ENCODE results near the gene RBPJL.

Gene RBPJL

GRCh38 chr20:45308117-45308778 is 1.6 kb downstream of the RBPJL start, which contains the start of gene MATN4:
TSS of gene MATN4 (minus strand) at chr20:45308299. CDS start at chr20:45305582, 2,717 bp downstream.
- H3K4me2 ChIP-seq (ENCODE audit: low read depth, low read length) = no peak within 1 kb of the TSS
- H3K9me3 ChIP-seq (replicated peaks; ENCODE audit: insufficient read depth, low read length) = no peaks in the 10 kb centered on the region
- H4K20me1 ChIP-seq (ENCODE audit: insufficient read depth, low read length) = no peaks in the 10 kb centered on the region
- no peak within 1 kb of the TSS for H3K9ac ChIP-seq (ENCODE audit: low read length)
- H3K27me3 ChIP-seq (replicated peaks; ENCODE audit: insufficient read depth, low read length) = peaks cover 4% of the 10 kb centered on the region; the same call in 1 of the 2 replicates
- TF ChIP-seq EZH2 (optimal IDR thresholded peaks at IDR 0.05; ENCODE audit: low read depth, low read length) = no peak
- no peak for TF ChIP-seq EZH2phosphoT487 (IDR thresholded peaks at IDR 0.05; ENCODE audit: low read length)
- no peak for TF ChIP-seq CTCF (IDR thresholded peaks at IDR 0.05; ENCODE audit: low read length)
- no peak for DNase-seq
- H2AFZ ChIP-seq (ENCODE audit: low read length) = no peak within 1 kb of the TSS
- H3K36me3 ChIP-seq (replicated peaks; ENCODE audit: insufficient read depth, low read length) = no peaks in the 10 kb centered on the region
- H3K79me2 ChIP-seq (ENCODE audit: low read length) = no peaks in the 10 kb centered on the region
- H3K4me1 ChIP-seq (ENCODE audit: low read length) = no peaks in the 10 kb centered on the region
- no peak within 1 kb of the TSS for H3K4me3 ChIP-seq (ENCODE audit: low read length)
- no peaks in the 10 kb centered on the region for H3F3A ChIP-seq (ENCODE audit: insufficient read depth, low read length)
- no peak within 1 kb of the TSS for H3K27ac ChIP-seq (ENCODE audit: low read length)
- H3K9me2 ChIP-seq (replicated peaks; ENCODE audit: insufficient read depth, low read length) = no peaks in the 10 kb centered on the region

GRCh38 chr20:45309075-45309474 is 2.4 kb downstream of the RBPJL start:
- TF ChIP-seq EZH2phosphoT487 (IDR thresholded peaks at IDR 0.05; ENCODE audit: low read length) = no peak
- no peak for TF ChIP-seq EZH2 (optimal IDR thresholded peaks at IDR 0.05; ENCODE audit: low read depth, low read length)
- no peak for TF ChIP-seq CTCF (IDR thresholded peaks at IDR 0.05; ENCODE audit: low read length)
- no peaks in the 10 kb centered on the region for H4K20me1 ChIP-seq (ENCODE audit: insufficient read depth, low read length)
- DNase-seq = no peak
- no peaks in the 10 kb centered on the region for H3K4me1 ChIP-seq (ENCODE audit: low read length)
- peaks cover 4% of the 10 kb centered on the region; the same call in 1 of the 2 replicates for H3K27me3 ChIP-seq (replicated peaks; ENCODE audit: insufficient read depth, low read length)
- no peaks in the 10 kb centered on the region for H3K36me3 ChIP-seq (replicated peaks; ENCODE audit: insufficient read depth, low read length)
- H3F3A ChIP-seq (ENCODE audit: insufficient read depth, low read length) = no peaks in the 10 kb centered on the region
- H3K4me3 ChIP-seq (ENCODE audit: low read length) = no peak overlapping the region
- H3K4me2 ChIP-seq (ENCODE audit: low read depth, low read length) = no peak overlapping the region
- H3K9me3 ChIP-seq (replicated peaks; ENCODE audit: insufficient read depth, low read length) = no peaks in the 10 kb centered on the region
- no peaks in the 10 kb centered on the region for H3K9me2 ChIP-seq (replicated peaks; ENCODE audit: insufficient read depth, low read length)
- H3K79me2 ChIP-seq (ENCODE audit: low read length) = no peaks in the 10 kb centered on the region
- no peak overlapping the region for H3K27ac ChIP-seq (ENCODE audit: low read length)
- no peak overlapping the region for H2AFZ ChIP-seq (ENCODE audit: low read length)
- H3K9ac ChIP-seq (ENCODE audit: low read length) = no peak overlapping the region

GRCh38 chr20:45311589-45312211 is 5.1 kb downstream of the RBPJL start:
- Histone ChIP-seq H3K4me3 (ENCODE audit: low read length) (no peak overlapping the region; the same call in 1 of the 2 replicates), H2AFZ (ENCODE audit: low read length) (peak overlapping the region; percentile 55)

More at GRCh38 chr20:45311589-45312211, 5.1 kb downstream of the RBPJL start:
- H3K9me2 ChIP-seq (replicated peaks; ENCODE audit: insufficient read depth, low read length) = no peaks in the 10 kb centered on the region
- no peaks in the 10 kb centered on the region for H3F3A ChIP-seq (ENCODE audit: insufficient read depth, low read length)
- H3K9me3 ChIP-seq (replicated peaks; ENCODE audit: insufficient read depth, low read length) = no peaks in the 10 kb centered on the region
- no peaks in the 10 kb centered on the region; the same call in 1 of the 2 replicates for H3K27me3 ChIP-seq (replicated peaks; ENCODE audit: insufficient read depth, low read length)
- H3K27ac ChIP-seq (ENCODE audit: low read length) = no peak overlapping the region
- H4K20me1 ChIP-seq (ENCODE audit: insufficient read depth, low read length) = no peaks in the 10 kb centered on the region
- no peaks in the 10 kb centered on the region for H3K4me1 ChIP-seq (ENCODE audit: low read length)
- no peak overlapping the region for H3K9ac ChIP-seq (ENCODE audit: low read length)
- peak; percentile 61 for DNase-seq
- H3K79me2 ChIP-seq (ENCODE audit: low read length) = no peaks in the 10 kb centered on the region
- peak overlapping the region; percentile 51; the same call in 1 of the 2 replicates for H3K4me2 ChIP-seq (ENCODE audit: low read depth, low read length)
- TF ChIP-seq EZH2 (optimal IDR thresholded peaks at IDR 0.05; ENCODE audit: low read depth, low read length) (no peak), CTCF (IDR thresholded peaks at IDR 0.05; ENCODE audit: low read length) (peak; percentile 90), EZH2phosphoT487 (IDR thresholded peaks at IDR 0.05; ENCODE audit: low read length) (no peak)
- H3K36me3 ChIP-seq (replicated peaks; ENCODE audit: insufficient read depth, low read length) = no peaks in the 10 kb centered on the region

Data from MM.1S (cell line).